Measurements from ENCODE around the gene DIS3L. TPM values are rescaled to one million over a fixed set of nuclear protein-coding genes. Genes with fewer than 3 reads are reported as not detected.
"Not testable (repeated sequence)": the region's sequence is repeated elsewhere in the genome, so short reads cannot be mapped to it uniquely, and the experiment has no call there.

DIS3L gene
- total RNA-seq, 2 donors from 2014 or later: 31.2 to 36.7 TPM

GRCh38 chr15:66369773-66370651 lies 76.6 kb downstream of the DIS3L start:
- ATAC-seq: peak; percentile 34 to 45
- no peak for DNase-seq
- intact Hi-C loops (cut with DNase I): no loop called here

- ATAC-seq (no peak), DNase-seq (no peak)
- intact Hi-C loops (cut with DNase I): no loop called here
These were observed 80.8 kb downstream of the DIS3L start for GRCh38 chr15:66374179-66374578.

GRCh38 chr15:66378814-66379430 lies 85.6 kb downstream of the DIS3L start:
- intact Hi-C loops (cut with DNase I): no loop called here
- ATAC-seq (no peak), DNase-seq (no peak)

GRCh38 chr15:66381376-66381775 lies 88.0 kb downstream of the DIS3L start:
- not testable (repeated sequence) for DNase-seq, ATAC-seq
- intact Hi-C loops (cut with DNase I): loop anchor here in 1 of 2 donors (10.0 kb wide), 1 partner anchor 113 kb away; the partner anchor contains the start of gene SNAPC5

Other genes with a start within 250 kb of the DIS3L start
- not detected for gene MEGF11, start 39.8 kb upstream of the DIS3L start, total RNA-seq
- 1 to 10 TPM; 4.3 to 6.1 TPM for gene TIPIN, start 63.1 kb downstream of the DIS3L start, total RNA-seq
- 10 to 100 TPM; 40.3 to 52.3 TPM for gene MAP2K1, start 93.3 kb downstream of the DIS3L start, total RNA-seq
- 10 to 100 TPM; 32.3 to 33.3 TPM for gene SNAPC5, start 204.2 kb downstream of the DIS3L start, total RNA-seq
- gene RPL4, start 211.3 kb downstream of the DIS3L start, total RNA-seq: 1,000 to 10,000 TPM; 1,466 to 1,535 TPM
- 1 to 10 TPM; 2.3 to 3.5 TPM for gene ZWILCH, start 211.8 kb downstream of the DIS3L start, total RNA-seq